ENCODE results near the gene ADRA2B. TPM values are rescaled to one million over a fixed set of nuclear protein-coding genes. Genes with fewer than 3 reads are reported as not detected.

Gene ADRA2B
- total RNA-seq, 1 experiment from 2014 or later, result 2.7 TPM

DNA sequence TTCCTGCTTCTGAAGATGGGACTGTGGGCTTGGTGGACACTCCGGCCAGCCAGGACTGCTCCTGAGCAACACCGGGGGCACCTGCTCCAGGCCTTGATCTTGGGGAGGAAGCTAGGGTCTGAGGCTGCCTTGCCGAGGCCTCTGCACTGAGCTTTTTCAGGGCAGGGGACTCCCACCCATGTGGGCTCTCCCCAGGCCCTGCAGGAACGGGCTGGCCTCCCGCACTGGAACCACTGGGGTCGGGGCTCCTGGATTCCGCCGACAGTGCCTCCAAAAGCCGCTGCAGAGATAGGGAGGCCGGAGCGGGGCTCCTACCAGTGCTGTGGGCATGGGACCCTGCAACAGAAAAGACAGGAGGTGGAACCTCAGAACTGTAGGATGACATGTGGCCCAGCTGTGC, 7.6 kb upstream of the ADRA2B start:
- Histone ChIP-seq H2BK5ac (ENCODE audit: insufficient read length, low read length) (no peak overlapping the region), H4K5ac (ENCODE audit: insufficient read length, low read depth, low read length) (no peak overlapping the region), H3K23me2 (ENCODE audit: insufficient read length, low read depth, low read length, poor library complexity, severe bottlenecking) (no peaks in the 10 kb centered on the region), H2BK20ac (ENCODE audit: low read depth, low read length, poor library complexity, severe bottlenecking) (no peak overlapping the region), H4K8ac (replicated peaks; ENCODE audit: insufficient read length, low read depth, low read length) (no peak overlapping the region), H3K9me3 (ENCODE audit: control insufficient read depth, low read depth, low read length) (no peaks in the 10 kb centered on the region), H3K79me2 (ENCODE audit: insufficient read depth, low read length) (no peaks in the 10 kb centered on the region), H3K4me2 (ENCODE audit: insufficient read depth, insufficient read length, low read length) (no peak overlapping the region), H3K18ac (ENCODE audit: insufficient read length, low read depth, low read length) (no peak overlapping the region), H2BK120ac (ENCODE audit: low read depth, low read length, poor library complexity, severe bottlenecking) (no peak overlapping the region), H2AK5ac (ENCODE audit: insufficient read length, low read length) (no peak overlapping the region), H2BK12ac (ENCODE audit: insufficient read length, low read depth, low read length) (no peak overlapping the region), H3K56ac (ENCODE audit: insufficient read length, low read depth, low read length) (no peak overlapping the region), H4K20me1 (ENCODE audit: control insufficient read depth, insufficient read depth, insufficient read length) (no peaks in the 10 kb centered on the region), H4K91ac (ENCODE audit: insufficient read length, low read depth, low read length) (no peak overlapping the region), H3K4me1 (ENCODE audit: insufficient read depth, low read length) (no peaks in the 10 kb centered on the region), H3T11ph (ENCODE audit: low read length) (no peak overlapping the region), H3K79me1 (ENCODE audit: insufficient read depth, low read depth, low read length, poor library complexity, severe bottlenecking) (no peaks in the 10 kb centered on the region), H3K23ac (ENCODE audit: insufficient read length, low read depth, low read length) (no peak overlapping the region), H3K4ac (ENCODE audit: low read depth, low read length) (no peak overlapping the region), H3K27me3 (ENCODE audit: insufficient read depth, low read length) (no peaks in the 10 kb centered on the region; the same call in 1 of the 2 replicates), H2AFZ (ENCODE audit: low read length) (no peak overlapping the region), H3K9ac (ENCODE audit: extremely low read depth, insufficient read length, low read length) (no peak overlapping the region), H3K14ac (ENCODE audit: insufficient read depth, low read length) (no peak overlapping the region), H2BK15ac (ENCODE audit: low read depth, low read length) (no peak overlapping the region), H3K27ac (ENCODE audit: insufficient read length, low read depth, low read length) (no peak overlapping the region)
- peaks cover 8 to 10% of the 10 kb centered on the region in 2 experiments for H3K4me1 Mint-ChIP-seq
- no peaks in the 10 kb centered on the region for H3K9me3 Mint-ChIP-seq
- TF ChIP-seq, protein P1, sequence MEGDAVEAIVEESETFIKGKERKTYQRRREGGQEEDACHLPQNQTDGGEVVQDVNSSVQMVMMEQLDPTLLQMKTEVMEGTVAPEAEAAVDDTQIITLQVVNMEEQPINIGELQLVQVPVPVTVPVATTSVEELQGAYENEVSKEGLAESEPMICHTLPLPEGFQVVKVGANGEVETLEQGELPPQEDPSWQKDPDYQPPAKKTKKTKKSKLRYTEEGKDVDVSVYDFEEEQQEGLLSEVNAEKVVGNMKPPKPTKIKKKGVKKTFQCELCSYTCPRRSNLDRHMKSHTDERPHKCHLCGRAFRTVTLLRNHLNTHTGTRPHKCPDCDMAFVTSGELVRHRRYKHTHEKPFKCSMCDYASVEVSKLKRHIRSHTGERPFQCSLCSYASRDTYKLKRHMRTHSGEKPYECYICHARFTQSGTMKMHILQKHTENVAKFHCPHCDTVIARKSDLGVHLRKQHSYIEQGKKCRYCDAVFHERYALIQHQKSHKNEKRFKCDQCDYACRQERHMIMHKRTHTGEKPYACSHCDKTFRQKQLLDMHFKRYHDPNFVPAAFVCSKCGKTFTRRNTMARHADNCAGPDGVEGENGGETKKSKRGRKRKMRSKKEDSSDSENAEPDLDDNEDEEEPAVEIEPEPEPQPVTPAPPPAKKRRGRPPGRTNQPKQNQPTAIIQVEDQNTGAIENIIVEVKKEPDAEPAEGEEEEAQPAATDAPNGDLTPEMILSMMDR (conservative IDR thresholded peaks at IDR 0.05), result no peak
- DNase-seq, result no peak
- no CpG with 5 or more reads among the region's 11 CpGs for WGBS (ENCODE audit: extremely low coverage, insufficient read length, low lambda C conversion rate)
- H3K27me3 Mint-ChIP-seq (ENCODE audit: low read depth), result peaks cover 42% of the 10 kb centered on the region
- no peak overlapping the region for H3K4me3 Mint-ChIP-seq
- H3K36me3 Mint-ChIP-seq (ENCODE audit: insufficient read depth in 1 of 3, low read depth in 3 of 3), result no peaks in the 10 kb centered on the region; a peak in 1 of 7 replicates
- H3K27ac Mint-ChIP-seq, result no peak overlapping the region

Data from H9 (cell line).